ENCODE results near the gene RPLP2.

RPLP2 gene

DNA sequence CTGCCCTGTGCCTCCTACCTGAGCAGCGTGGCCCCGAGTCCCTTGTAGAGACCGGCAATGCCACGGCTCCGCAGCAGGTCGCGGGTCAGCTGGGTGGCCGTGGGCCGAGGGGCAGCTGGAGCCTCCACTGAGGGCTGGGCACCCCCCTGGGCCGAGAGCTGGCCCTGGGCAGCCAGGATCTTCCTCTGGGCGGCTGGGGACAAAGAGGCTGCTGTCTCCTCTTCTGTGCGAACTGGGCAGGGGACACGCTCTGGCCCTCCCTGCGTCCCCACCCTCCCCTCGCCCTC, 17.3 kb upstream of the RPLP2 start:
- DNase-seq, result no peak

DNA sequence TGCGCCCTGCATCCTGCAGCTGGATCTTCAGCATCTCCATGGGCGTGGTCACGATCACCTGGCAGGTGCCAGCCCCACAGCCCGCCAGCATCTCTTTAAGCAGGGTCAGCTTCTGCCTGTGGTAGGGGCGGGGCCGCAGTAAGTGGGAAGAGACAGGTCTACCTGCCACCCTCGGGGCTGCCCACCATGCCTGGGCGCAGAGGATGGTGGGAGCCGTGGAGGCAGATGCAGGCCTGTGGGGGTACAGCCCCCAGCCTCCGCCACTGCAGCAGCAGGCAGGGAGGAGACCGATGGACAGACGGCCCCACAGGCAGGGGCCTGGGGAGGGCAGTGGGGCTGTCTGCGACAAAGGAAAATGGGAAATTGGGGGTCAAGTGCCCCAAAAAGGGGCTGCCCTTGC, 16.9 kb upstream of the RPLP2 start:
- no peak for DNase-seq

DNA sequence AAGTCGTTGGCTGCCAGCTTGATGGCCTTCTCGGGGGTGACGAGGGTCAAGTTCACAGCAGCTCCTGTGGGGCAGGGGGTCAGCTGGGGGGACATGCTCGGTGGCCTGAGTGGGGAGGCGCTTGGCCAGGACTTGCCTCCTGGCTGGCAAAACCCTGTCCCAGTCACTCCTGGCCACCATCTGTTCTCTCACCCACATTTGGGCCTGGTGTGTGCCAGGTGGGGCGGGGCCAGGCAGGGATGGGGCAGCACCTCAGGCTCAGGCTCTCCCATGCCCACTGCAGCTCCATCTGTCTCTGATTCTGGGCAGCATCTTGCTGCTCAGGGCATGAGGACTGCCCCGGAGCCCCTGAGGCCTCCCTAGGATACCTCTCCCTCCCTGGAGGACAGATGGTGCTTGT, 16.2 kb upstream of the RPLP2 start:
- peak; percentile 56 for DNase-seq

DNA sequence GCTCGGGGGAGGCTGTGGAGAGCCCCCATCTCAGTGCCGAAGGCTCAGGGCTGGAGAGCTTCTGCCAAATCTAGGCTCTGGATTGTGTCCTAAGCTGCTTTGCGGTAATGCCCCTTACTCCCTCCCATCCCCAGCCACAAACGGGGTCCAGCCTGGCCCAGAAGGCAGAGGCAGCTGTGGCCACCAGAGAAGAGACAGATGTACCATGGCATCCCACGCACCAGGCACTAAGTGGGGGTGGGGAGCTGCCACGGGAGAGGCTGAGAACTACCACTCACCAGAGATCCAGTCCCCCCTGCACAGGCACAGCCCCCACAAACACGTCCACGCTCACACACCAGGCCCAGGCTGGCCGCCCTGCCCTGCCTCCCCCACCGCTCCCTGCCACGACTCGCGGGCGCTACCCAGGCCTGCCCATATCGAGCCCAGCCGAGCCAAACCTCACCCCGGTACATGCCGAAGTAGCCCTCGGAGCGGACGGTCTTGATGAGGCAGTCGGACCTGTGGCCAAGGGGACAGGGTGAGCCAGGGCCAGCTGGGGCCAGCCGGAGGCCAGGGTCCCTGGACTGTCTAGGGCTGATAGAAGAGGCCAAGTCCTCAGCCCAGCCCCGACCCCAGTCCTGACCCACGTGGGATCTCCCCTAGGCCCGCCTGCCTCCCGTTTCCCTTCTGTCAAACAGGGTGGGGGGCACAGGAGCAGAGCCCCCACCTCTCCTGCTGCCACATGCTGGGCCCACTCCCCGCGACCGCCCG, 15.6 kb upstream of the RPLP2 start:
- DNase-seq, result no peak

DNA sequence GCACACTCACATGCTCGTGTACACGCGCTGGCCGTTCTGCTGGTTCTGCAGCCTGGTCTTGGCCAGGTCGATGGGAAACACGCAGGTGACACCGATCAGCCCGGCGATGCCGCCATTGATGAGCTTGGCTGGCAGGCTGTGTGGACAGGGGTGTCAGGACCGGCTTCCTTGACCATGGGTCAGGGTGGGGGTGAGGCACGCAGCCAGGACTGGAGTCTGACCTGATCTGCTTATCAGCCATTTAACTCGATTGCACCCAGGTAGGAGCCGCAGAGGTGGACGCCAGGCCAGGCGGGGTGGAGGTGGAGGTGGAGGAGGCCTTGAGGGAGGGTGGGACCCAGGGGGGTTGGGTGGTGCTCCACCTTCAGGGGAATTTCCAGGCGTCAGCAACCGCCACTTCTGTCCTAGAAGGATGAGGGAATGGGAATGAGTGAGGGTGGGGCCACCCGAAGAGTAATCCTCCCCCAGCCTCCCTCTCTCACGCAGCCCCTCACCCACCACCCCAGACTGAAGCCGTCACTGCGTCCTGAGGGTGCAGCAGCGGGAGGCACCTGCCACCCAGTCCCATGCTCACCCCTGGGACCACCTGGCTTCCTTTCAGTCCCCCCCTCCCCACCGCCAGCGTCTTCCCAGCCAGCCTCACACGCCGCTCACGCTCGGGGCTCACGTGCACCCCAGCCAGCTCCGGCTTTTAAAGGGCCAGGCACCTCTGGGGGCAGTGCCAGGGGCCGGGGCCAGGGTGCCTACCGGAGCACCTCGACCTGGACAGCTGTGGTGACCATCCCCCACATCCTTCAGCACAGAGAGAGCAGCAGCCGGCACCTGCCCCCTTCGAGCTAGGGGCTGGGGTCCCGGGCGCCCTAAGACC, 14.8 kb upstream of the RPLP2 start:
- DNase-seq, result peak; percentile 38

DNA sequence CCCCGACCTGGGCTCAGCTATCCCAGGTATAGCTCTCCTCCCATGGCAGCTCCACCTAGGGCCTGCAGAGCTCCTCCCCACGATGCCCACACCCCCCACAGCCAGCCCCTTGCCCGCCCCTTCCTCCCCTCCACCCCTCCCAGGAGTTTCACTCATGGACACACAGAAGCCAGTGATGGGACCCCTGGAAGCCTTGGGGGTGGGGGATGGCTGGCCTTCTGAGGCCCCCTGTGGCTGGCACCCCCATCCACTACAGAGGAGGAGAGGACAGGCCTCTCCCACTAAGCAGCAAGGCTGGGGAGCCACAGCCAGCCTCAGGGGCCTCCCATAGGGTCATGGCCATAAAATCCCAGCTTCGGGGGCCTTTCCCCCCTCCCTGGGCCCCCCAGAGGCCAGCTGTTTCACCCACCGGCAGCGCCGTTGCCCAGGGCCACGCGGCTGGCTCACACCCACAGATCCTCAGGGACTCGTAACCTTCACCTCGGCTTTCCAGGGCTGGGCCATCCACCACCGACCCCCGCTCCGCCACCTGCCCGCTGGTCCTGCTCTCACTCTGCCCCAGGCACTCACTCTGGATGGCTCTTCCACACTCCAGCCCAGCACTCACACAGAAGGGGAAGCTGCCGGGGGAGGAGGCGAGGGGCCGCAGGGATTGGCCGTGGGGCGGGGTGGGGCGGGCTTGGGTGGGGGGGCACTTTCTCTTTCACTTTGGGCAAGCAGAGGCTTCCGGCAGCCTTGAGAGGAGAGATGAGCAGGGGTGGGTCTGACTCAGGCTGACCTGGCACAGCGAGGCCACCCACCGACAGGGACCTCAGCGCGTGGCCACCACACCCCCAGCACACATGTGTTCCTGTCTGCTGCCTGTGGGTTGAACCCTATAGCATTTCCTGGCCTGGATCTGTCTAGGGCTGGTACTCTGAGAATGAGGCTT, 13.9 kb upstream of the RPLP2 start:
- DNase-seq, result peak; percentile 89

DNA sequence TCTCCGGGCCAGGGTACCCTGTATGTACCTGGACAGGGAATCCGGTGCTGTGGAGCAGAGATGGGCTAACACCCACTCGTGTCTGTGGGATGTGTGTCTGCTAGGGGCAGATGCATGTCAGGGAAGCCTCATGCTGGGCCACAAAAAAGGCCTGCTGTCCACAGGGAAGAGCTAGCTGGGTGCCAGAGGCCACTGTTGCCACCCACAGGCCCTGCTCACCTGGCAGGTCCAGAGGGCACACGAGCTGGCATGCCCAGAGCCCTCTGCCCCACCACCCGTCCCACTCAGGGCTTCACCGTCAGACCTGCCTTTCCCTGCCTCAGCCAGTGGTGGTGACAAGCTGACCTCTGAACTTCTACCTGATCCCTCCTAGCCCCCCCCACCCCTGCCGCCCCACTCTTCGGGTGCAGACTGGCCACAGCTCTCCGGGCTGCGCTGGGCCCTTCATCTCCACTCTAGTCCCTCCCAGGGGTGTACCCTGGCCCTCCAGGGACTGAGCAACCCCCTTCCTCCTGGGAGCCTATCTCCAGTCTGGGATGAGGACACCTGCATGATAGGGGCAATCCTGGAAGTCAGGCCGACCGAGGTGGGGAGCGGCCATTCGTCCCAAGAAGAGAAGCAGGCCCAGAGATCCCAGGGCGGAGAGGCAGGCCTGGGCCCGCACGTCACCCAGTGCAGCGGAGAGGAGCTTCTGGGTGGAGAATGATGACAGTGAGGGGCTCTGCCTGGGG, 13.0 kb upstream of the RPLP2 start:
- peak; percentile 58 for DNase-seq

DNA sequence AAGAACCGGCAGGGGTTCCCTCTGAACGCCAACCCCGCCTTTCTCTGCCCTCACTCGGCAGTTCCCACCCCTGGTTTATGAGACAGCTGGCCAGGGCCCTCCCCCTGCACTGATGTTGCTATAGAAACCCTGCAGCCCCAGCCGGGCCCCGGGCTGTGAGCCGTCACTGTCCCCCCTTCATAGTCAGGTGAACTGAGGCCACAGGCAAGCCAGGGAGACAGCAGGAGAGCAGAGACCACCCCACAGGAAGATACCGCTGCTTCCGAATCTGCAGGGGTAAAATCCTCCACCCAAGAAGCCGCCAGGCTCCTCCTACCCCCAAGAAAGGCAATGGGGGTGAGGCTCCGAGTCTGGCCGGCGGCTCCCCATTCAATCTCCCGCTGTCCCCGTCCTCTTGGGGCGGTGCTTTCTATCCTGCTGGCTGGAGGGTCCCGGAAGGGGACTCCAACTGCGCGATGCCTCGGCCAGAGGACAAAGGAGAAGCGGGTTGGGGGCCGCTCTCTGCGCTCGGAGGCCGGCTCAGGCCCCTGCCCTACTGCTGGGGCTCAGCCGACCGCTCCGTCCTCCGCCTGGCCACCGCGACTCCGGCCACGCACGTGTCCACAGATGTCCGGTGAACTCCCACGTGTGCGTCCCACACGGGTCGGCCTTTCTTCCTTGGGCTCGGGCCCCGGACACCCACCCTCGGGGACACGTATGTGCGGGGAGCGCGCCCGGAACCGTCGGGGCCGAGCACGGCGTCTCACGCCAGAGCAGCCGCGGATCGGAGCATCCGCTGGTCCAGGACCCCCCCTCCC, 12.3 kb upstream of the RPLP2 start:
- peak; percentile 96 for DNase-seq

DNA sequence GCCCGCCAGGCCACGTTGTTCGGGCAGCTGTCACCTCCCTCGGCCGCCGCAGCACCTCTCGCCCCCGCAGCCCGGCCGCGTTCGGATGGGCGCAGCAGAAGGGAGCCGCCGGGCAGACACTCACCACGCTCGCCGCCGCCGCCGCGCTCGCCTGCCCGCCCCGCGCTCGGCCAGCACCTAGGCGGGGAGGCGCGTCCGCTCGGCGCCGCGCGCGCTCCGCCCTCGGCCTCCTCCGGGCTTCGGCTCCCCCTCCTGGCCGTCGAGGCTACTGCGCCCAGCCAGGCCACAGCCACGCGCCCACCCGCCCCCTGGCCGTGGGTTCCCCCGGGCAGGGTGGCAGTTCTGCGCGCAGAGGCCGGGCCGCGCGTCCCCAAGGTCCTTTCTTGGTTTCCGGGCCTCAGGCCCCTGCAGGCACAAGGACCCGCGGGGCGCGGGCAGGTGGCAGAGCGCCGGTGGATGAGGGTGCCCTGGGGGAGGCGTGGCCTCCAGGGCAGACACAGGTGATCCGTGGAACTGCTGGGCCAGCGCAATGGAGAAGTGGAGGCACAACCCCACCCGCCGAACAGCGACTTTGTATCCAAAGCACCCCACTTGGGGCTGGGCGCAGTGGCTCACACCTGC, 11.6 kb upstream of the RPLP2 start, which contains the start of gene SLC25A22:
TSS of gene SLC25A22 (minus strand) at position 189 of the 621 bp plus-strand sequence. CDS start 3,275 bp downstream, outside the sequence.
- peak; percentile 91 for DNase-seq

DNA sequence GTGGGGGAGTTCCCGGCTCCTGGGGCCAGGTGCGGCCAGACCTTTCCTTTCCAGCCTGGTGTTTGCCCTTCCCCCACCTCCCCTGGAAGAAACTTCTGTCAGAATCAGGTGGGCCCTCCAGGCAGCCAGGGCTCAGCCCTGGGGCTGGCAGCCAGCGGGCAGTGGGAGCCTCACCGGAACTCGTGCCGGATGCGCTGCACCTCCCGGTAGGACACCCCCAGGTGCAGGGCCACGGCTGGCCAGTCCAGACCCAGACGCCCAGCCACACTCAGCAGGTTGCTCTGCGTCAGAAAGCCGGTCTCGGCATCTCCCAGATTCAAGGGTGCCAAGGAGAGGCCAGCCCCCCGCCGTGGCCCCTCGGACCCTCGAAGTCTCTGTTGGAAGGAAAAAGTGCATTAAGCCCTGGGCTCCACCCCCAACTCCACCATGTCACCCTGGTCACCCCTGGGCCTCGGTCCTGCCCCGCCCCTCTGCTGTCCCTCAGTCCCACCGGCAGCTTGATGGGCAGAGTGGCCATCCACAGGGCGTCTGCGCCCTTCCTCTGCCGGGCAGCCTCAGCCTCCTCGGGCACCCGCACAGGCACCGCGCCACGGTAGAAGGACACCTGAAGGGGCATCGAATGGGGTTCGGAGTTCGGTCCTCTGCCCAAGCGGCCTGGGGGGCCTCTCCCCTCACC, 10.0 kb upstream of the RPLP2 start:
- no peak for DNase-seq

DNA sequence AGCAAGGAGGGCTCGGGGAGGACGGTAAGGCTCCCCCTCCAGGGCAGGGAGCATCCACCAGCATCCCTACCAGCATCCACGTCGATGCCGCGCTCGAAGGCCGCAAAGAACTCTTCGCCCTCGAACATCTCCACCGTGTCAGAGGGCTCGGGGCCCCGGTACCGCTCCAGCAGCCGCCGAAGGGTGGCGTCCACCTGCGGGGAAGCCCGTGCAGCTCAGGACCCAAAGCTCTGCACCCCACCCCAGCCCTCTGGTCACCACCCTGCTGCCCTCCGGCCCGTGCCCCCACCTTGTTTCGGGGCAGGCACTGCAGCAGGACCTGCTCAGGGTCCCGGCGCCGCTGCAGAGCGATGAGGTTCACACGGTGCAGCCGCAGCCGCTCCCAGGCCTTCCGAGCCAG, 9.3 kb upstream of the RPLP2 start:
- DNase-seq, result no peak

DNA sequence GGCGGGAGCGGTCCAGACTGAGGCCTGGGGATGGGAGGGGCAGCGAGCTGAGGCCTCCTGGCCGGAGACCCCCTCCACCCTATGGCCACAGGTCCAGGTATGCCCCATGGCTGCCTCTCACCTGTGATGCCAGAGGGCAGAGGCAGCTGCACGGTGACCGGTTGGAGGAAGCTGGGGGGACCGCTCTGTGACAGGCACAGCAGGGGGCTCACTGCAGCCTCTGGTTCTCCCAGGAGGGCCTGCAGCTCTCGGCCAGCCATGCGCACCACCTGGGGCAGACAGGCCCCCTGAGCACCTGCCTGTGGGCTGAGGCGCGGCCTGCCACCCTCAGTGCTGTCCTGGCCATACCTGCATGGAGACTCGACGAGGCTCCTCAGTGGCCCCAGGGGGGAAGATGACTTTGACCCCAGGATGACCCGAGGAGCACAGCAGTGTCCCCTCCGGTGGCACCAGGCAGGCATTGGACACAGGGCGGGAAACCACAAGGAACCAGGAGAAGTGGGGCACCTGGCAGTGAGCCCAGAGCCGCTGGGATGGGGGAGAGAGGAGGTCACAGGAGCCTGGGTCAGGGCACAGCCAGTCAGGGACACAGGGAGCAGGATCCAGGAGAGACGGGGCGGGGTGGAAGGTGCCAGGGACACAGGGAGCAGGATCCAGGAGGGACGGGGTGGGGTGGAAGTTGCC, 8.5 kb upstream of the RPLP2 start:
- DNase-seq, result no peak

DNA sequence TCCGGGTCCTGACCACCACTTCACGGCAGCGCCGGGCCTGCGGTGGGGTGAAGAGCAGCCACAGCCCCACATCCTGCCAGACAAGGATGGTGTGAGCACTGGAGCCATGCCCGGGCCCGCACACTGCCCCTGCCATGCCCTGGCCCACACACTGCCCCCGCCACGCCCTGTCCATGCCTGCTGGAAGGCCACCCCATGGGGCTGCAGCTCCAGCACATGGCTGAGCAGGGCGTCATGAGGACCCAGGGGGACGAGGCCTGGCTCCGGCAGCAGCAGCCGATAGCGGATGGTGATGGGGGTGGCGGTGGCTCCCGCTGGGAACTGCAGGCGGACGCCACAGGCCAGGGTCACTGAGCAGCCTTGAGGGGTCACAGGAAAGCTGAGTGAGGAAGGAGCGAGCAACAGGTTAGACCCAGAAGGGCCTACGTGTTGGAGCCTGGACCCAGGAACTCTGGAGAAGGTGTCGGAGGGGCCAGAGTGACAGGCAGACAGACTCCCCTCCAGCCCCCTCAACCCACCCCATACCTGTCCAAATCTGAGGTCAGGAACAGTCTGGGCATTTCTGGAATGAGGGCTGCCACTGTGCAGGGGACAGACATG, 7.6 kb upstream of the RPLP2 start:
- no peak for DNase-seq

DNA sequence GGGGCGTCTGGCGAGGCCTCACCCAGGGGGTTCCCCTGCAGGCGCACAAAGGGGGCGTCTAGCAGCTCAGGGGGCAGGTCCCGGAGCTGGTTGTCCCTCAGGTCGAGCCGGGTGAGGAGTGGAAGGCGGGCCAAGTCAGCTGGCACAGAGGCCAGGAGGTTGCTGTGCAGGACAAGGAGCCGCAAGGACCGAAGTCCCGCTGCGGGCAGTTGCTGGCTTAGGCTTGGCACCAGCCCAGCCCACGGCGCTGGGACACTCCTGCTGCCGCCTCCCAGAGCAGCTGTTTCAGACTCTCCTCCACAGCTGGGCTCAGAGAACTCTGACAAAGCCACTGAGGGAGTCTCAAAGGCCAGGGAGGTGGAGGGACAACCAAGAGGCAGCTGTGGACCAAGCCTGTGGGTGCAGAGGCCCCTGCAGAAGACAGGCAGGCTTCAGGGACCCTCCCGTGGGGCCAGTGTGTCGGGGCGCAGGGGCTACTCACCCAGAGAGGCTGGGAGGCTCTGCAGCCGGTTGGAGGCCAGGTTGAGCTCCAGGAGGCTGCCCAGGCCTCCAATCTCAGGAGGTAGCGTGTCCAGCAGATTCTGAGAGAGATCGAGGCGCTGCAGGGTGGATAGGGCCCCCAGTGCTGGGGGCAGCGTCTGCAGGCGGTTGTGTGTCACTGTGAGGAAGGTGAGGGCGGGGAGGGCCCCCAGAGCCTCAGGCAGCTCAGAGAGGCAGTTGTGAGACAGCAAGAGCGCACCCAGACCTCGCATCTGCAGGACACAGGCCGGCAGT, 6.9 kb upstream of the RPLP2 start:
- no peak for DNase-seq

DNA sequence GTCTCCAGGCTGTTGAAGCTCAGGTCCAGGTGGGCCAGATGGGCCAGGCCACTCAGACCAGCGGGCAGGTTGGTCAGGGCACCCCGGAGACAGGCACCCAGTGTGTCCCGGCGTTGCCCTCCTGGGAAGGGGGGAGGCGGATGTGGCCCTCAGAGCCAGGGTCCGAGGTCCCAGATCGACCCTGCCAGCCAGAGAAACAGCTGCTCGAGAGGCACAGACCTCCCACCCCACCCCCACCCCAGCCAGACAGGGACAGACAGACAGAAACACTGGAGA, 6.4 kb upstream of the RPLP2 start:
- no peak for DNase-seq

DNA sequence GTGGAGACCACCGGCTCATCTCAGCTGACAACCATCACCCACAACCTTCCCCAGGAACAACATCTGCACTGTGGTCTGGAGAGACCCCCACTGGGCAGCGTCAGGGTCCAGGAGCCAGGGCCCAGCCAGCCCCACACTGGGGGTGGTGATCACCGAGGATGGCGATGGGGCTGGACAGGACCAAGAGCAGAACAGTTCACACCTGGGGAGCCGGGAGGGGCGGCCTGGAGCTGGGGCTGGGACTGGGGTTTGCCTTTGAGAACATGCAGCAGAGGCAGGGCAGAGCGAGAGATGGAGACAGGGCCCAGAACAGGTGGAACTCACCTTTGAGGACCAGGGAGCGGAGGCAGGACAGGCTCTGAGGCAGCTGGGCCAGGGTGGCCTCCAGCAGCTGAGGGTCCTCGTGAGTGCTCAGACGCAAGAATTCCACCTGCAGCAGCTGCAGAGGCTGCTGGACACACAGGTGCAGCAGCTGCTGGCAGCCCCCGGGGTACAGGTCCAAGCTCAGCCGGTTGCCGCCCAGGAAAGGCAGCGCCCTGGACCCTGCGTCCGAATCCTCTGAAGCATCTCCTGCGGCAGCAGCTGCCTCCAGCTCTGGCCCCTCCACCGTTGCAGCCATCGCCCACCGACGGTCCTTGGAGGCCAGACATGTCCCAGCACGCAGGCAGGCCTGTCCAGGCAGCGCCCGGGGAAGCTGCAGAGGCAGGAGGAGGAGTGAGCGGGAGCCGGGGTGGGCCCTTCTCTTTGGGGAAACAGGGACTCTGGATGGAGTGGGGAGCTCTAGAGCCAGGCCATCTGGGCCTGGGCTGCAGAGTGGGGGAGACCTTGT, 5.8 kb upstream of the RPLP2 start:
- peak; percentile 74 for DNase-seq

DNA sequence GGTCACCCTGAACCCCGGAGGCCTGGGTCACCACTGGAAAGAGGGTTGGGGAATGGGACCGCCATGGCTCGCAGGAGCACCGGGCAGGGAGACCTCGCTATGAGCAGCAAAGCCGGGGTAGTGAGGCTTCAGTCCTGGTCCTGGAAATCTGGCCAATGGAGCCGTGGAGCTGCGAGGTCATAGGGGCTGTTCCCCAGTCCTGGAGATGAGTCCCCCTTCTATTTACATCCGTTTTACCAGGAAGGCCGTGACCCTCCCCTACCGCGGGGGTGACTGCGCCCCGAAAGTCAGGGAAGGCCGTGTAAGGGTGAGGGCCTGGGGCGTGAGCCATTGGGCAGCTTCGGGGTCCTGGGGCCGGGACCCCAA, 5.2 kb upstream of the RPLP2 start:
- peak; percentile 55 for DNase-seq

Data from NCI-H69 (cell line).